NCI-H2227 treated with DMSO at 0.1 percent for 48 hours (cell line): ENCODE data around the gene MMP23B.
"Not testable (repeated sequence)": the region's sequence is repeated elsewhere in the genome, so short reads cannot be mapped to it uniquely, and the experiment has no call there.

Experiments used
- DNase-seq: peaks from one replicate; lab custom pipeline; 2025; lab: John Stamatoyannopoulos, UW

MMP23B gene

DNA sequence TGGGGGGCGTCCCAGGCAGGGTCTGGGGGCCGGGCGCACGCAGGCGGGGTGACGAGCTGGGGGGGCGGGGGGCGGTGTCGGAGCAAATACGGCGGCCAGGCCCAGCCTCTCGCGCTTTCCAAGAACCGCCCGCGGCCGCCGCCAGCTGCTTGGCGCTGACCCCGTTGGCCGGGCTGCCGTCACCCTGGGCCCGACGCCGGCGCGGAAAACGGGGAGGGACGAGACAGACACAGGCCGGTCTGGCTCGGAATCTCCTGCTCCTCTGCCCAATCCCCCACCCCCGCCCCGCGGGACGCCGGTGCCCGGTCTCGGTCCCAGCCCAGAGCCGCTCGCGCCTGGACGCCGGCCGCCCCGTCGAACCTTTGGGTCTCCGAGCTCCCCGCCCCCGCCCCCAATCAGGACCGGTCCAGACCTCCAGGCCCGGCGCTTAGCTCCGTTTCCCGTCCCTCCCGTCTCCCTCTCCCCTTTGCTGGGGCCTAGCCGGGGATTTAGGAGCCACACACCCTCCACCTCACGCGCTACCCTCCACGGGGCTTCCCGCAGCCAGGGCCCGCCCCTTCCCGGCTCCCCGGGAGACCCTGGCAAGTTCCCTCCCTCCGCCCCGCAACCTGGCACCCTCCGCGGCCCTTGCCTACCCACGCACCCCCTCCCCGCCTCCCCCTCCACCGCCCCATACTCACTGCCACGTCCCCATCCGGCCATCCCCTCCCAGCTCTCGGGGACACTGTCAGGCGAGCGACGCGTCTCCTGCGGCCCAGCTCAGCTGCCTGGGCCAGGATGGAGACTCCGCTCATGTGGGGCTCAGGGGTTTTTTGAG, 800 bp upstream of the MMP23B start:
- DNase-seq: no peak

DNA sequence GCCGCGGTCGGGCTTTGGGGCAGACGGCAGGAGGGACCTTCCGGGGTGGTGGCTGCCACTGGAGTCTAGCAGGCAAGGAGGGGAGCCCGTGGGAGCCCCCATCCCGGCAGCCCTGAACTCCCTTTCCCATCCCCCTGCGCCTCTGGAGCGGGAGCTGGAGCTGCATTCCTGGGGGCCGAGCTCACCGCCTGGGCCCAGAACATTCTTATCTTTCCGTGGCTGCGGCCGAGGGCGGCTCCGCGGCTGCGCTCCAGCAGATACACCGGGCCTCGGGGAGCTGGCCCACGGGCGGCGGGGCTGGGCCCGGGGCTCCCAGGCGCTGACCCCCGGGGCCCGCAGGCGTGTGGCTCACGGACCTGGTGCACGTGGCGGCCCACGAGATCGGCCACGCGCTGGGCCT, 1.4 kb downstream of the MMP23B start:
- DNase-seq: not testable (repeated sequence)

DNA sequence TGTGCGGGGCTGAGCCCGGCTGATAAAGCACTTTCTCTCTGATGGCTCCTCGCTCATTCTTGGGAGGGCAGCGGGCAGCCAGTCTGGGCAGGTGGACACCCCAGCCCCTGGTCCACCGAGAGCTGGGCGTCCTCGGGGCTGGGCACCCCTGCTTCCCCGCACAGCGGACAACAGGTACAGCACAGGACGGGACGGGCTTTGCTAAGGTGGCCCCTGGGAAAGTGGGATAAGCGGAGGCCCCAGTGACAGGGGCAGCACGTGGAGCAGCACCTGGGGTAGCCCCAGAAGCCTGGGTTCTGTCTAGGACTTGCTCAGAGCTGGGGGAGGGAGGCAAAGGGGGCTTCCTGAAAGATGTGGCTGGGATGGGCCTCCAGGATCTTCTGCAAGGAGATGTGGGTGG, 2.6 kb downstream of the MMP23B start:
- not testable (repeated sequence) for DNase-seq

DNA sequence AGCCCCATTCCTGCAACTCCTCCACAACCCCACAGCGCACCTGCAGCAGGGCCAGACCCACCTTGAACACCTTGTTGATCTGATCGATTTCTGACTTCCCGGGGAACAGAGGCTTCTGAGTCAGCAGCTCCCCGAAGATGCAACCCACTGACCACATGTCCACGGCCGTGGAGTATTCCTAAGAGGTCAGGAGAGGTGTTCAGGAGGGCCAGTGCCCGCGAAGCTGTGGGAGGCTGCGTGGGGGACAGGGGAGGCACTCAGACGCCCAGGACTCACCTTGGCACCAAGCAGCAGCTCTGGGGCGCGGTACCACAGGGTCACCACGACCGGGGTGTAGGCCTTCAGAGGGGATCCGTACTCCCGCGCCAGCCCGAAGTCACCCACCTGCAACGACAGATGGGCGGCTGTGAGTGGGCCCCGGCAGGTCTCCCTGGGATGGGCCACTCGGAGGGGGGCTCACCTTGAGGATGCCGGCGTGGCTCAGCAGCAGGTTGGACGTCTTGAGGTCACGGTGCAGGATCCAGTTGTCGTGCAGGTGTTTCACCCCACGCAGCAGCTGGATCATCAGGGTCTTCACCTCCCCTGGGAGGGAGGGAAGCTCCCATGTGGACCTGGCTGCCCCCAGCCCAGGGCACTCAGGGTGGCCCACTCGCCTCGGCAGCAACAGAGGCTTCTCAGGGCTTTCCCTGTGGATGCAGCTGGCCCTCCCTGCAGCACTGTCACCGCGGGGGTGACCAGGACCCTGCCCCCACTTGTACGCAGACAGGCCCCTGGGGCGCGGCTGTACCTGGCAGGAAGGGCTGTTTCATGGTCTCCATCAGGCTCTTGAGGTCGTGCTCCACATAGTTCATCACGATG, 4.9 kb downstream of the MMP23B start:
- DNase-seq: not testable (repeated sequence)

DNA sequence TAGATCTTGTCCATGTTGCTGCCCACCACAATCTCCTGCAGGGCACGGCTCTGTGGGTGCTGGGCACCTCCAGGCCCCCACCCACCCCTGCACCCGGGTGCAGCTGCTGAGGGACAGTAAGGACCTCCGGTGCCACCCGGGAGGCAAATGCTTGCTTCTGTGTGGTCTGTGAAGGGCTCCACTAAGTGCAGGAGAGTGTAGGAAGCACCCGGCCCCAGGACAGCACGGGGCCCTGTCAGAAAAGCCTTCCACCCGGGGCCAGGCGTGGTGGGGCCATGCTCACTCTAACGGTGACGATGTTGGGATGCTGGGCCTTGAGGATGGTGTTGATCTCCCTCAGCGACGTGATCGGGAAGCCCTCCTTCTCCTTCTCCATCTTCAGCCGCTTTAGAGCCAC, 5.5 kb downstream of the MMP23B start:
- not testable (repeated sequence) for DNase-seq

DNA sequence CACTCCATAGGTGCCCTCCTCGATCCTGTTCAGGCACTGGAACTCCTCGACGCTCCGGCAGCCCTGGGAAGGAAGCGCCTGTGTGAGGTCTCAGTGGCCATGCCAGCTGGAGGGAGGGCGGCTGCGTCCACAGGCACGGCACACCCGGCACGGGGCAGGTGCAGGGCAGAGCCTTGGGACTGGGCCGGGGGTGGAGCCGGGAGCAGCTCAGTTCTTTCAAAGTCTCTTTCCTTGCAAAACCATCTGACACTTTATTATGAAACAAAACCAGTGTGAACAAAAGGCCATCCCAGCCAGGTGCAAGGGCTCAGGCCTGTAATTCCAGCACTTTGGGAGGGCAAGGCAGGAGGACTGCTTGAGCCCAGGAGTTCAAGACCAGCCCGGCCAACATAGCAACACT, 6.6 kb downstream of the MMP23B start:
- DNase-seq: not testable (repeated sequence)

DNA sequence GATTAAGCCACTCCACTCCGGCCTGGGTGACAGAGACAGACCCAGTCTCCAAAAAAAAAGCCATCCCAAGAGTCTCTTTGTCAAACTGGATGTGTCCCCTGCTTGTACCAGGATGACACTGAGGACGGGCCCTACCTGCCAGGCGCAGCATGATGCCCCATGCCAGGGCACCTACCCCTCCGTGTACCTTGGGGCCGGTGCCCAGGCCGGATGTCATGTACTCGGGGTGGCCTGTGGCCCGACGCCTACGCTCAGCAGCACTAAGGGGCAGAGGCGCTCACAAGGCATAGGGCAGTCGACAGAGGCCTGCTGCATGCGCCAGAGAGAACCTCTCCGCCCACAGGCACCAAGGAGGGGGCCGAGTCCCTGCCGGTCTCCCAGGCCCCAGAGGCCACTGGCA, 7.4 kb downstream of the MMP23B start:
- DNase-seq: not testable (repeated sequence)

DNA sequence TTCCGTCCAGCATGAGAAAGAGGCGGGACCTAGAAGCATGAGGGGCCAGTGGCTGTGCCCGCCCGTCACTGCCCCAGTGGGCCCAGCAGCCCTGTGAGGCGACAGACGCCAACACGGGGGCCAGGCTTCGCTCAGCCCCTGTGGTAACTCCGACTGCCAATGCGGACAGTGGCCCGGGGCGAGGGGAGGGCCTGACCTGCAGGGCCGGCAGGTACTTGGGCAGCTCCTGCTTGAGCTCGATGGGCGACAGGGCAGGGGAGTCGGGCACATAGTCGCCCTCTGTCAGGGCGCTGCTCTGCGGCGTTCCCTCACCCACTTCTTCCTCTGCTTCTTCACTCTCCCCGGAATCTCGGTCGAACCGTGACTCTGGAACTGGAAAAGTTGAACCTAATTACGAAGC, 8.1 kb downstream of the MMP23B start:
- DNase-seq: not testable (repeated sequence)

DNA sequence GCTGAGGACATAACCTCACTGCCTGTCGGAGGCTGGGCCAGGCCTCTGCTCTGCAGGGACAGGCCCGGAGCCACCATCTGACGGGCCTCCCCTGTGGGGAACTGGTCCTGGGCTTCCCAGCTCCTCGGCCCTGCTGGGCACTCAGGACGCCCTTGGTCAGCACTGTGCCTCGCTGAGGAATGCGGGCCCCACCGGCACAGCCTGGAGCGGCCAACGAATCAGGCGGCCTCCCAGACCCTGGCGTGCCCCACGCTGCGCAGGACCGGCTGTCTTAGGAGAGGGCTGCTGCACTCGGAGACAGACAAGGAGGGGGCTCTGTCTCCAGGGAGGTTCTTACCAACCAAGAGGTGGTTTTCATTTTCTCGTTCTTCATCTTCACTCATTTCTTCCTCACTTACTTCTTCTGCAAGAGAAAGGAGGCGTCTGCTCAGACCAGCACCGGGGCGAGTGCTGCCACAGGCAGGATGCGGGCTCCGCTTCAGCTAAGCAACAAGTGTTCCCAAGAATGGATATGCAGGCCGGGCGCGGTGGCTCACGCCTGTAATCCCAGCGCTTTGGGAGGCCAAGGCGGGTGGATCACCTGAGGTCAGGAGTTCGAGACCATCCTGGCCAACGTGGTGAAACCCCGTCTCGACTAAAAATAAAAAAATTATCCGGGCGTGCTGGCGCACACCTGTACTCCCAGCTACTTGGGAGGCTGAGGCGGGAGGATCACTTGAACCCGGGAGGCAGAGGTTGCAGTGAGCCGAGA, 8.9 kb downstream of the MMP23B start:
- not testable (repeated sequence) for DNase-seq

DNA sequence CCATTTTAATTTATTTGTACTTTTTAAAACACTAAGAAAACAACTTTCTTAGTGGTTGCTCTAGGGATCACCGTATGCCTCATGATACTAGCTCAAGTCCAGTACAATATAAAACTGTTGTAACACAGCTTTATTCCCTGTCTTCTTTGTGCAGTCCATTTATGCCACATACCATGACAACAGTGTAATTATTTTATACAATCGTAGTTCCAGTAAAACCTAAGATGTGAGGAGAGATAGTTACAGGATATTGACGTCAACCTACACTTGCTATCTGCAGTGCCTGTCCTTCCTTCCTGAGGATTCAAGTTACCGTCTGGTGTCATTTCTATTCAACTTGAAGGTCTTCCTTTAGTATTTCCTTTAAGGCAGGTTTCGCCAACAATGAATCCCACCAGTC, 14.4 kb downstream of the MMP23B start:
- DNase-seq: not testable (repeated sequence)

DNA sequence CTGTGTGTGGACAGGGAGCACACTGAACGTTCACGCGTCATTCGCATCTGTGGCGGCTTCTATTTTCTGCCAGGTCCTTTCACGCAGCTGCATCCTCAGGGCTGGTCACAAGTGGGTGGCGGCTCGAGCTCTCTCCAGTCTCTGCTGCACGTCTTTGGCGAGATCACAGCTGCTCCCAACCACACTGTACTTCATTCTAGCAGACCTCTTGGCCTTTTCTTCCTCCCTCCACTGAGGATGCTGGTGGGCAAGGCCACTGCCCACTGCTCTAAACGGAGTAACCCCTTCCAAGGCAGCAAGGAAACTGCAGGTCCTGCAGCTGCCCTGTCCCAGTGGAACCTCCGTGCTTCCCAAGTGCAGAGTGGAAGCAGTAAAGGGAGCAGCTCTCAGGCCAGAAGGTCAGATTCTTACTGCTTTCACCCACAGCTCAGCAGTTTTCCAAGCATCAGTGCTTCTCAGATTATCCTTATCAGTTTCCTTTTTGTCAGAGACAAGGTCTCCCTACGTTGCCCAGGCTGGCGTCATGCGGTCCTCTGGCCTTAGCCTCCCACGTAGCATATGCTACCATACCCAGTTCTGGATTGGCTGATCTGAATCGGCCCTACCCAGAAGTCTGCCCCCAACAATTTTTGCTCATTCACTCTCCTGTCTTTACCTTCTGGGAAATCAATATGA, 15.7 kb downstream of the MMP23B start:
- DNase-seq: not testable (repeated sequence)

DNA sequence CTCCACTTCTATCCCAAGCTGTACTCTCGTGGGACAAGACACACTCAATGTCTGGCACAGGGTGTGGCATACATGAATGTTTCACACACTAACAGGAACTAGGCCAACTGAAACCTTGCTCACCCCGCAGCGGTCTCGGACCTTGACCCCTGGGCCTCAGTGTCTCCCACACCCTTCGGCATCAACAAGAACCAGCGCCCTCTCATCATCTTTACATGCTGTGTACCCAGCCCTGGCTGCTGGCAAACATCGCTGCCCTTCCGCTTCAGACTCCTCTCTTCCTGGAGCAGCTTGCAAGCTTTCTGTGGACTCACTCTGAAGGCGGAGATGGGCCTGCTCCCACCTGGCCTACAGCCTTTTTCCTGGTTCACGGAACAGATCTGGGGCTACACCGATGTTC, 16.3 kb downstream of the MMP23B start:
- not testable (repeated sequence) for DNase-seq

DNA sequence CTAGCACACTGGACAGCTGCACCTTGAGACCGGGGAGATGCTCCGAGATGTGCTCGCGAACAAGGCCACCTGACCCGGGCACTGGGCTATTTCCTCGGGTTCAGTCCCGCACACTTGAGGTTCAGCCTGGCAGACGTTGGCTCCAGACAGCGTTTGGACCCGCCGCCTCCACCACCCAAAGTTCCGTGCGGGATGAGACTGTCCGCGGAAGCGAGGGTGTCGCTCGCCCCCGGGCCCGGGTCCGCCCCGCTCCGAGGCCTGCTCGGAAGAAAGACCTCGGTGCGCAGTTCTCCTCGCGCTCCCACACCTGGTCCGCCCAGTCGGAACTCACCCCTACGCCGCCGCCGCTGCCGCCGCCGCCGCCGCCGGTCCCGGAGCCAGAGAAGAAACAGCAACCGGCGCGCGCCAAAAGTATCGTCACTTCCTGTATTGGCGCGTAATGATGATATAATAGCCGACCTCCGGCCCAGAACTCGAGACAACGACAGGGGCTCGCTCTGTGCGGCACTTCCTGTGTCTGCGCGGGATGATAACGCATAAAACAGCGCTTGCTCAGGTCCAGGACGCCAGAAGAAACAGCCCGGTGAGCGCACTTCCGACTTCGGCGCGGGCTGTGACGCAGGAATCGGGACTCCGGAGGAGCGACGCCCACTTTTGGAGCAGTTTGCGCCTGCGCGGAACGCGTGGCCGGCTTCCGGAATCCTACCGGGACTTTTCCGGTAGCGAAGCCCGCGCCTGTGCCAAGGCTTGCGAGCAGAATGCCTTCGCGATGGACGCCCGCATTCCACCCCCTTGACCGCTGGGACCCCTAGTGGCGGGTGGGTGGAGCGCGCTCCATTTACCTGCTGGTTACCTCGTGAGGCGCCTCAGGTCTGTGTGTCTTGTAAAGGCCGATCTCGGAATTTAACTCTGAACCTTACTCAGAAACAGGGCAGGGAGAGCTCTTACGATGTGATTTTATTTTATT, 26.9 kb downstream of the MMP23B start, which contains the start of gene CDK11B:
TSS of gene CDK11B (minus strand) at position 422 of the 967 bp plus-strand sequence. CDS start 1,519 bp downstream, outside the sequence.
- peak; percentile 97 for DNase-seq

DNA sequence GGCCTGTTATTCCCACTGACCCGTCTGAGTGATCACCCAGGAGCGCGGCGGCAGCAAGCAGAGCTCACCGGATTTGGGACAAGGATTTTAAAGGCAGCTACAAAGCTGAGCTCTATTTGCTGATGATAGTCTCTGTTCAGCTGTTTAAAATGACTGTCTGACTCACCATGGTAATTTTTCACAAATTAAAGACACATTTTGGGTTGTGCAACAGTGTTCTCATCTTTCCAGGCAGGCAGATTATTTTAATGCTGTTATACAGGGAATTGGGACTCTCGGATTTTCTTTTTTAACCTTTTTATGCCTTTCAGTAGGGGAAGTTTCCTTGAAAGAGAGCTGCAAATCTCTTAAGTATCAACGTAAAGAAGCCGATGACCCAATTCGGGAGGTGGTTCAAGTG, 30.4 kb downstream of the MMP23B start:
- not testable (repeated sequence) for DNase-seq

DNA sequence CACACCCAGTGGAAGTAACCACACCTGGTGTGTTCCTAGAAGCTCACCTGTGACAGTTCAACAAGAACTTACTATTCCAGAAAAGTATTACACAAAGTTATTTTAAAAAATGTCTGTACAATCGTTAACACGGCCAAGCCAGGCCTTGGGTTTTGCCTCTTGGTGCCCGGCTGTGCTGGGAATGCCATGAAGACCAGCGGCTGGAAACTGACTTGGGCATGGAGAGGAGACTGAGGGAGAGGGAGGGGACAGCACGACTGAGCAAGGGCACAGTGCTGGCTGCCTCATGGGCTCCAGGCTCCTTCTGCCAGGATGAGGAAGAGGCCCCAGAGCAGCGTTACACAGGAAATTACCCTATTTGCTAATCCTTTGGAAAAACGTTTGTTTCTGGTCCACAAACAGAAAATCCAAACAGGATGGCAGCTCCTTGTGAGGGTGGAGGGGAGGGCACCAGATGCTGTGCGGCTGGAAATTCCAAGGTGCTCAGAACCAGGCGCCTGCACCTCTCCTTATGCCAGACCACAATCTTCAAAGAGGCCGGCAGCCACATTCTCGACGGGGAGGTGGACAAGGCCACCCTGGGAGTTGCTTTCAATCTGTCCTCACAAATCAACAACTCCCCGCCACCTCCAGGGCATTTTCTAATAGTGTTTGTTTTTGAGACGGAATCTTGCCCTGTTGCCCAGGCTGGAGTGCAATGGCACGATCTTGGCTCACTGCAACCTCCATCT, 31.0 kb downstream of the MMP23B start:
- DNase-seq: not testable (repeated sequence)

DNA sequence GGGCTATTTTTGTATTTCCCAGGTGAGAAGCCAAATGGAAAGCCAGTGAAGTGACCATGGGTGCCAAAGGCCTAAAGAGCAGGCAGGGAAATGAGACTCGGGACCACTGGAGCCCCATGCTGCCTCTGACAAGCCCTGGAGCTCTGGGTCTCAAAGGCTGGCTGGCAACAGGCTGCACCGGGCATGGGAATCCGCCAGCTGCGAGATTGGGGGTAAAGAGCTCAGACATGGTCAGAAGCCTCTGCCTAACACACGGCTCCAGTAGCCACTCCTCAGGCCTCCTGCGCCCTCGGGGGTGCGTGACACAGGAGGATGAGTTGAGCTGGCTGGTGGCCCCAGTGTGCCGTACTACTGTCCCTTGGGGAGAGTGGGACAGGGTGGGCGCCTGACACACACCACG, 32.3 kb downstream of the MMP23B start:
- DNase-seq: not testable (repeated sequence)

DNA sequence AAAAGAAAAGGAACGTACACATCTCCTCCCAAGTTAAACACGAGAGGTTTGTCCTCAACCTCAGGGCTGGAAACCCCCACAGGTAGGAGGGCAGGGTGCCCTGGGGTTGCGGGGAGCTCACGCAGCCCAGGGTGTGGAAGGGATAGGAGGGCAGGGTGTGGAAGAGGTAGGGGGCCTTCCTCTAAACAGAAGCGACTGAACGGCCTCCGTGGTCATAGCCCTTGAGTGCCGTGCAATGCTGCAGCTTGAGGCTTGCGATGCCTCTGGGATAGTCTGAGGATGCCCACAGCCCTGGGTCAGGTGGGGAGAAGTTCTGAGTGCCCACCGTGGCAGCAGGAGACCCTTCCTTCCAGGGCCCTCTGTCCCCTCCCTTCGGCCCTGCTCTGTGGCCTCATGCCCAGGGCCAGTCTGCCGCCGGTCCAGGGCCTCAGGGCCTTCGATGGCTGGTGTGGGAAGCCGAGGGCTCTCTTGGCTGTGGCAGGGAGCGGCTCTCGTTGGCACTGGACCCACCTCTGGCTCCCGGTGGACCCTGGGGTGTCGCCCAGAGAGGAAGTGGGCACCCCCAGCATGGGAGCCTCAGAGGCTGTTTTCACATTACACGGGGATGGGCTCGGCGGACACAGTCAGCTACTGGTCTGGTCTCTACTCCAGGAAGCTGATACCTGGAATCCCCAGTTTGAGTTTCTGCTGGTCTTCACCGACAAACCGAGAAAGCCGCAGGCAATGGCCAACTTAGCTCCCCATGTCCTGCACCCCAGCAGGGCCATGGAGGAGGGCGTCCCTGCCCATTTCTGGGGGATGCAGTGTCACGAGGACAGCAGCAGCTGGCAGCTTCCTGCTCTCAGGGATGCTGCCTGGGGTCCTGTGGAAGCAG, 33.2 kb downstream of the MMP23B start:
- no peak for DNase-seq

DNA sequence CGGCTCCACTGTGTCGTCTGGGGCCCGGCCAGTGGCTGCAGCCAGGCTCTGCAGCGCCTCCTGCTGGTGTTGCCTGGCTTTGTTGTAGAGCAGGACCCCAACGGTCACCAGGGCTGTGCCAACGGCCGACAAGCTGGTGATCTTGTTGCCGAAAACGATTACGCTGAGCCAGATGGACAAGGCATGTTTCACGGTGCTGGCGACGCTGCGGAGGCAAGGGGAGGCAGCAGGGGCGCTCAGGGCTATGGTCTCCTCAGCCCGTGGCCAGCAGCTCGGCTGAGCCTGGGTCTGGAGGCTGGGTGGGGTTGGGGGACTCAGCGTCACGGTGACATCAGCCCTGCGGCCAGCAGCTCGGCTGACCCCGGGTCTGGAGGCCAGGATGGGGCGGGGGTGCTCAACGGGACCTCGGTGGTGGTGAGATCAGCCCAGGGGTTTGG, 33.9 kb downstream of the MMP23B start:
- DNase-seq: no peak

DNA sequence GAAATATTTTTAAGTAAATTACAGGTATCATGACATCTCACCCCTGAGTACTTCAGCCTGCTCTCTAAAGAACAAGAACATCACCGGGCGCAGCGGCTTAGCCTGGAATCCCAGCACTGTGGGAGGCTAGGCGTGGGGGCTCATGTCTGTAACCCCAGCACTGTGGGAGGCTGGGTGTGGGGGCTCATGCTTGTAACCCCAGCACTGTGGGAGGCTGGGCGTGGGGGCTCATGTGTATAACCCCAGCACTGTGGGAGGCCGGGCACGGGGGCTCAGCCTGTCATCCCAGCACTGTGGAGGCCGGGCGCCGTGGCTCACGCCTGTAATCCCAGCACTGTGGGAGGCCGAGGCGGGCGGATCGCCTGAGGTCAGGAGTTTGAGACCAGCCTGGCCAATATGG, 34.6 kb downstream of the MMP23B start:
- DNase-seq: no peak
